ENCODE measurements around the gene SLX4. TPM values are rescaled to one million over a fixed set of nuclear protein-coding genes. Genes with fewer than 3 reads are reported as not detected.

Gene SLX4
- total and polyA plus RNA-seq, 4 donors = 0.50 to 5.0 (median 4.5) TPM

DNA sequence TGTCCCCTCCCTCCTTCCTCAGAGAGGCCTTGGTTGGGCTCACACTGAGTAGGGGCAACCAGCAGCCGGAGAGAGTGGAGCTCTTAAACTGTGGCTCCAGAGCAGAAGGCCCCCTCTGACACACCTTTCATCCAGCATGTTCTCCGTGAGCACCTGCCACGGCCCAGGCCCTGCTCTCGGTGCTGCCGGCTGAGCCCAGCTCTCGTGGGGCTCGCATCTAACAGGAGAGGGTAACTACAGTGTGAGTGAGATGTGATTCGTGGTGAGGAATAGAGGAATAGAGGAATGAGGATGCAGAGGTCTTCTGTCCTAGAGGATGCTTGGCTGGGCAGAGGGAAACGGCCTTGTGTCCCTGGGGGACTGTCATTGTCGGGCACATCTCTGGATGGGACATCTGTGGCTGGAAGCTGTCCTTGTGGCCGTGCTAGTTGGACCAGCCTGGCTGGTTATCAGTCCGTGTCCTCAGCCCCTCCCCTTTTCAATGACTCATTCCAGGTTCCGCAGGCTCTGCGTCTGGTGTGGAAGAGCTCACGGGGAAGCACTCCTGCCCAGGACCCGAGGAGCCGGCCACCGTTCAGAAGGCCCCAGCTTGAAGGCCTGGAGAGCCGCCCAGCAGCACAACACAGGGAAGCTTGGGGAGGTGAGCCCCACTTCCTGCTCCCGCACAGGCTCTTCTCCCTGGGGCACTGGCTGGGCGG lies 31.1 kb upstream of the SLX4 start:
- Histone ChIP-seq H3K36me3 (ENCODE audit: control insufficient read depth in 1 of 2, insufficient read depth in 2 of 2, low read length in 1 of 2) (peaks cover 0 to 2% of the 10 kb centered on the region in 2 donors), H3K27me3 (ENCODE audit: control insufficient read depth in 1 of 2, insufficient read depth in 2 of 2, low read length in 1 of 2) (no peaks in the 10 kb centered on the region), H3K9me3 (ENCODE audit: control insufficient read depth, low read length) (no peaks in the 10 kb centered on the region), H3K27ac (ENCODE audit: low read depth in 1 of 2, low read length in 2 of 2) (no peak overlapping the region), H3K4me3 (ENCODE audit: low read length in 2 of 2) (no peak overlapping the region), H3K4me1 (ENCODE audit: control insufficient read depth in 1 of 2, insufficient read depth in 2 of 2, low read length in 2 of 2) (no peaks in the 10 kb centered on the region)
- peak in 1 of 2 donors; percentile 61 for DNase-seq
- 80 to 82% methylated on average over 21 of the region's 21 CpGs for WGBS, 2 donors
- no peak for ATAC-seq (ENCODE audit: low FRiP score)
- intact Hi-C loops (cut with DNase I) = no loop called here

DNA sequence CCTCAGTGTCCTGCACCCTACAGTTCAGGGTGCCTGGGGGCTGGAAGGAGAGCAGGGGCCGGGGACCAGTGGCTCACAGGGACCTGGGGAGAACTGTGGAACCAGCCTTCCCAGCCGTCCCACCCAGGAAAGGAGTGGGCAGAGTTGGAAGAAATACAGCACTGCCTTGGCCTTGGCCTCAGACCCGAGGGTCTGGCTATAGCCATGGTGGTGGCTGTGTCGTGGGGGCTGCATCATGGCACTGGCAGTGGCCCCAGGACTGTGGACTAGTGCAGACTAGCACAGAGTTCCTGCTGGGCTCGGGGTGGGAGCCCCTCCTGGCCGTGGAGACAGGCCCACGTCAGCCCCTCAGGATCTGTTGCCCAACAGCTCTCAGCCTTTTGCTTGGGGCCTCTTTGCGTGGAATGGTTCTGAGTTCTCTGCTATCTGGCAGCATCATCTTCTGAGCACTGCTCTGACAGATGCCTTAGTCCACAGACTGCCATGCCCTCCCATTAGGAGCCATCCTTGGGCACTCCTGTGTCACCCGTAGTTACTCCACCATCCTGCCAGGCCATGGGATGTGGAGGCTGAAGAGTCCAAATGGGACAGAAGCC lies 30.5 kb upstream of the SLX4 start:
- H3K27ac ChIP-seq (ENCODE audit: low read depth in 1 of 2, low read length in 2 of 2) = no peak overlapping the region
- 93% methylated on average over 9 of the region's 9 CpGs for WGBS, 2 donors
- no peaks in the 10 kb centered on the region for H3K4me1 ChIP-seq (ENCODE audit: control insufficient read depth in 1 of 2, insufficient read depth in 2 of 2, low read length in 2 of 2)
- H3K36me3 ChIP-seq (ENCODE audit: control insufficient read depth in 1 of 2, insufficient read depth in 2 of 2, low read length in 1 of 2) = peaks cover 0 to 2% of the 10 kb centered on the region in 2 donors
- peak in 1 of 2 donors; percentile 57 for DNase-seq
- ATAC-seq (ENCODE audit: low FRiP score) = no peak
- intact Hi-C loops (cut with DNase I) = no loop called here
- H3K27me3 ChIP-seq (ENCODE audit: control insufficient read depth in 1 of 2, insufficient read depth in 2 of 2, low read length in 1 of 2) = no peaks in the 10 kb centered on the region
- no peak overlapping the region for H3K4me3 ChIP-seq (ENCODE audit: low read length in 2 of 2)
- H3K9me3 ChIP-seq (ENCODE audit: control insufficient read depth, low read length) = no peaks in the 10 kb centered on the region

DNA sequence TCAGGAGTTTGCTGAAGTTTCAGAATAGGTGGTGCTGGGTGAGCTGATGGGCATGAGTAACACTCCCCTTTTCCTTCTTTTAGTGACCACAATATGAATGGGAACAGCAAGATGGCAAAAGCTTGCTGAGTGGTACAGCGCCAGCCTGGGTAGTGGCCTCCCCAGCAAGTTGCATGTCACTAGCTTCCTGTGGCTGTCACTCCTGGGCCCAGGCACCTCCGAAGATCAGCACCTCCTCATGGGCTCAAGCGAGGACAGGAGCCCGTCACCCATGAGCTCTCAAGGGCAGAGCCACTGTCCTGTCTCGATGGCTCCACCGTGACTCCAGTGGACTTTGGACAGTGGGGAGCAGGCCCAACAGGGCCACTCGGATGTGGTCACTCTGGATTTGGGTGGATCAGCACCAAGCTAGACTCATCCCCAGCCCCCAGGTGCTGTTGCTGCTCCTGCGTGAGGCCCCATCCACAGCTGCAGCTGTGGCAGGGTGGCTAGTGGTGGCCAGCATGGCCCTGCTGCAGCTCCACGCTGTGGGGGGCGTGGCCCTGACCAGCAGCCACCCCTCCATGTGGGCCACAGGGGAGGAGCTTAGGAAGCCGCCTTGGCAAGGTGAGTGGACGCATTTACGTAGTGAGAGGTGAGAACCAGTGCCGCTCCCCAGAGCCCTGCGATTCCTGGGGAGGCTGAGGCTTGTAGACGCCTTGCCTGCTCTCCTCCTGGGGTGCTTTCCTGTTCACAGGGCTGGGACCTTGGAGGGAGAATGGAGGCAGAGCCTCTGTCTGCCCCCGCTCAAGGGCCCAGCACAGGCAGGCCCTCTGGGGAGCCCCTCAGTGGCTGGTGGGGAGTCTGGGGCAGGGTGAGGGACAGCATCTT lies 29.5 kb upstream of the SLX4 start:
- intact Hi-C loops (cut with DNase I) = no loop called here
- 95 to 96% methylated on average over 16 to 17 of the region's 17 CpGs for WGBS, 2 donors
- no peaks in the 10 kb centered on the region for H3K4me1 ChIP-seq (ENCODE audit: control insufficient read depth in 1 of 2, insufficient read depth in 2 of 2, low read length in 2 of 2)
- H3K9me3 ChIP-seq (ENCODE audit: control insufficient read depth, low read length) = no peaks in the 10 kb centered on the region
- no peaks in the 10 kb centered on the region for H3K27me3 ChIP-seq (ENCODE audit: control insufficient read depth in 1 of 2, insufficient read depth in 2 of 2, low read length in 1 of 2)
- H3K36me3 ChIP-seq (ENCODE audit: control insufficient read depth in 1 of 2, insufficient read depth in 2 of 2, low read length in 1 of 2) = peaks cover 0 to 2% of the 10 kb centered on the region in 2 donors
- peak in 1 of 2 donors; percentile 67 for DNase-seq
- H3K27ac ChIP-seq (ENCODE audit: low read depth in 1 of 2, low read length in 2 of 2) = no peak overlapping the region
- no peak for ATAC-seq (ENCODE audit: low FRiP score)
- H3K4me3 ChIP-seq (ENCODE audit: low read length in 2 of 2) = no peak overlapping the region

DNA sequence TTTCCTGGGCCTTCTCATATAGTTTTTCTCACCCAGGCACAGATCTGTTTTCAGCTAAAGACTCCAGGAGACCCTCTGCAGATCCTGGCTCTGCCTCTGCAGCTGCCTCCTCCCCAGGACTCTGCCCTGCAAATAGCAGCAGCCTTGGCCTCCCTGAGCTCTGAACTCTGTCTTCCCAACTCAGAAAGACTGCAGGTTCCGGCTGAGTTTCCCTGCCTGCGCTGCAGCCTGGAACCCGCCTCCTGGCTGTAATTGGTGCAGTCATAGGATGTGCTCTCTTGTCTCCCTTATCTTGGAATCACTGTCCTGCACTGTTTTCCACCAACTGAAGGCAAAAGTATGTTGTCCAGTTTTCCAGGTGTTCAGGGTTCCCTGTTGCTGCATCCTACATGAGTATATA lies 28.8 kb upstream of the SLX4 start:
- Histone ChIP-seq H3K27ac (ENCODE audit: low read depth in 1 of 2, low read length in 2 of 2) (no peak overlapping the region), H3K9me3 (ENCODE audit: control insufficient read depth, low read length) (no peaks in the 10 kb centered on the region), H3K36me3 (ENCODE audit: control insufficient read depth in 1 of 2, insufficient read depth in 2 of 2, low read length in 1 of 2) (peaks cover 0 to 2% of the 10 kb centered on the region in 2 donors), H3K4me3 (ENCODE audit: low read length in 2 of 2) (no peak overlapping the region), H3K4me1 (ENCODE audit: control insufficient read depth in 1 of 2, insufficient read depth in 2 of 2, low read length in 2 of 2) (no peaks in the 10 kb centered on the region), H3K27me3 (ENCODE audit: control insufficient read depth in 1 of 2, insufficient read depth in 2 of 2, low read length in 1 of 2) (no peaks in the 10 kb centered on the region)
- WGBS, 2 donors = 89 to 98% methylated on average over 3 of the region's 3 CpGs
- ATAC-seq (ENCODE audit: low FRiP score) (no peak), DNase-seq (no peak)
- intact Hi-C loops (cut with DNase I) = no loop called here

DNA sequence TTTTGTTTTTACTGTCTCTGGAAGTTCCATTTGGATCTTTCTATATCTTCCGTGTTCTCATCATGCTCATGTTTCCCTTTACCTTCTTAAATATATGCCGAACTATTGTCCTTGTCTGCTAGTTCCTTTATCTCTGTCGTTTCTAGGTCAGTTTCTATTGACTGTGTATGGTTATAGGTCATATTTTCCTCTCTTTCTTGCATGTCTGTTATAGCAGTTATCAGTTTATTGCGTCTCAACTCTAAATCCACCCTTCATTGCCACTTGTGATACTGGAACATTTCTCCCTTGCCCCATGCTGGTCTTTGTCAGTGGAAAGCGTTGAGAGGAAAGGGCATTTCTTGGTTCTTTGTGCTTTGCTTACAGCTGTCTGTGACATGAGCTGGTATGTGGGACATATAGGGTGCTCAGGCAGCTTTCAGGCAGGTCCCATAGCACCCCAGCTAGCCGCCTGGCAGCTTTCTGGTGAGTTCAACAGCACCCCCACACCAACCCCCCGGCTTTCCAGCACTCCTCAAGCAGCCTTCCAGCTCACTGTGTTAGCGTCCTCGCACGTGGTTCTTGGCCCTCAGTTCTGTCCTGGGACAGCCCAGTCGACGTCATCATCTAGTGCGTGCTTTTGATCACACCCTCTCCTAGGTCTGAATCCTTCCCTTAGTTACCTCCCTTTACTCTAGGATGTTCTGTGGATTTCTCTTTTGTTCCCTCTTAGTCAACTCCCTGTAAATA lies 27.7 kb upstream of the SLX4 start:
- no peaks in the 10 kb centered on the region for H3K27me3 ChIP-seq (ENCODE audit: control insufficient read depth in 1 of 2, insufficient read depth in 2 of 2, low read length in 1 of 2)
- WGBS, 2 donors = 93 to 94% methylated on average over 13 of the region's 13 CpGs
- no peak overlapping the region for H3K27ac ChIP-seq (ENCODE audit: low read depth in 1 of 2, low read length in 2 of 2)
- intact Hi-C loops (cut with DNase I) = no loop called here
- no peak overlapping the region for H3K4me3 ChIP-seq (ENCODE audit: low read length in 2 of 2)
- no peaks in the 10 kb centered on the region for H3K9me3 ChIP-seq (ENCODE audit: control insufficient read depth, low read length)
- no peaks in the 10 kb centered on the region for H3K4me1 ChIP-seq (ENCODE audit: control insufficient read depth in 1 of 2, insufficient read depth in 2 of 2, low read length in 2 of 2)
- peaks cover 0 to 2% of the 10 kb centered on the region in 2 donors for H3K36me3 ChIP-seq (ENCODE audit: control insufficient read depth in 1 of 2, insufficient read depth in 2 of 2, low read length in 1 of 2)
- DNase-seq (peak in 1 of 2 donors; percentile 52), ATAC-seq (ENCODE audit: low FRiP score) (no peak)

DNA sequence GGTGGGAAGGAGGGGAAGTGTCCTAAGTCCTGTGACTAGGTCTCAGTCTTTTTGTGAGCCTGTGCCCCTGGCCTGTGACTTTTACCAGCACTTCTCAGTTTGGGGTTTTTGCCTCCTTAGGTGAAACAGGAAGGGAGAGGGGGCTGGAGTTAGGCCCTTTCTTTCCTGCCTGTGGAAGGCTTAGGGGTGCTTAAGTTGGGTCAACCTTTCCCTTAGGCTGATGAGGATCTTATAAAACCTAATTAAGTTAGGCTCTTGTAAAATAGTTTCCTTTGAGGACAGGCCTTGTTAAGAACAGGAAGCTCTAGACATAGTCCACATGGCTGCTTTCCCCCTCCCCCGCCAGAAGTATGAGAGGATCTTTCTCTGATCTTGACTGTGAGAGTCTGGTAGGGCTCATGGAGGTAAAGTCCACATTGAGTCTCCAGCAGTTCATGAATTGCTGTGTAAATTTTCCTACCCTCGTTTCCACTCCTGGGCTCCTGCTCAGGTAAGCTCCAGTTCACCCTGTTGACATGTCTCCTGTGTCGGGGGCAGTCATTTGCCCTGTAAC lies 26.0 kb upstream of the SLX4 start:
- WGBS, 2 donors = 77 to 82% methylated on average over 3 of the region's 3 CpGs
- ATAC-seq (ENCODE audit: low FRiP score) = no peak
- intact Hi-C loops (cut with DNase I) = no loop called here

DNA sequence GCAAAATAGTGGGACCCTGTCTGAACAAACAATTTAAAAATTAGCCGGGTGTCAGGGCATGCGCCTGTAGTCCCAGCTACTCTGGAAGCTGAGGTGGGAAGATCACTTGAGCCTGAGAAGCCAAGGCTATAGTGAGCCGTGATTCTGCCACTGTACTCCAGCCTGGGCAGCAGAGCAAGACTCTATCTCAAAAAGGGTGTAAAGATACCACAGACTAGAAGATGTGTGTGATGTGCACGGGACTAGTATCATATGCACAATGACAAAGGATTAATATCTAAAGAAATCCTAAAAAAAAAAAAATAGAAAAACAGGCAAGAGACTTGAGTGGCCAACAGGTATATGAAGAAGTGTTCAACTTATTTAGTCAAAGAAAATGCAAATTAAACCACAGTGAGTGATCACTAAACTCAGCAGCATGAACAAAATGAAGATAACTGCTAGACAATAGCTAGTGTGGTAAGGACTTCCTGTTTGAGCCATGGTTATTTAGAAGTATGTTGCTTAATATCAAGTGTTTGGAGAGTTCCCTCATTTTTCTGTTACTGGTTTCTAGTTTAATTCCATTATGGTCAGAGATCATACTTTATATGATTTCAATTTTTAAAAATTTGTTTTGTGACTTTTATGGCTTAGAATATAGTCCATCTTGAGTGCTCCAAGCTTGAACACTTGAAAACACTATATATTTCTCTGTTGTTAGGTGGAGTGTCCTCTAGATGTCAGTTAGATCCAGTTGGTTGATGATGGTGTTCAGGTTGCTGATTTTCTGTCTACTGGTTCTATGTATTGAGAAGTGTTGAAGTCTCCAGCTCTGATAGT lies 14.7 kb upstream of the SLX4 start:
- no peaks in the 10 kb centered on the region for H3K27me3 ChIP-seq (ENCODE audit: control insufficient read depth in 1 of 2, insufficient read depth in 2 of 2, low read length in 1 of 2)
- intact Hi-C loops (cut with DNase I) = no loop called here
- no peak overlapping the region for H3K27ac ChIP-seq (ENCODE audit: low read depth in 1 of 2, low read length in 2 of 2)
- H3K9me3 ChIP-seq (ENCODE audit: control insufficient read depth, low read length) = no peaks in the 10 kb centered on the region
- H3K36me3 ChIP-seq (ENCODE audit: control insufficient read depth in 1 of 2, insufficient read depth in 2 of 2, low read length in 1 of 2) = no peaks in the 10 kb centered on the region
- DNase-seq (no peak), ATAC-seq (ENCODE audit: low FRiP score) (no peak)
- H3K4me3 ChIP-seq (ENCODE audit: low read length in 2 of 2) = no peak overlapping the region
- H3K4me1 ChIP-seq (ENCODE audit: control insufficient read depth in 1 of 2, insufficient read depth in 2 of 2, low read length in 2 of 2) = no peaks in the 10 kb centered on the region
- WGBS, 2 donors = 88% methylated on average over 4 of the region's 4 CpGs

More for the DNA sequence above, 26.0 kb upstream of the SLX4 start:
- H3K4me3 ChIP-seq (ENCODE audit: low read length in 2 of 2) = no peak overlapping the region
- no peaks in the 10 kb centered on the region for H3K4me1 ChIP-seq (ENCODE audit: control insufficient read depth in 1 of 2, insufficient read depth in 2 of 2, low read length in 2 of 2)
- peaks cover 0 to 2% of the 10 kb centered on the region in 2 donors for H3K36me3 ChIP-seq (ENCODE audit: control insufficient read depth in 1 of 2, insufficient read depth in 2 of 2, low read length in 1 of 2)
- no peak overlapping the region for H3K27ac ChIP-seq (ENCODE audit: low read depth in 1 of 2, low read length in 2 of 2)
- no peaks in the 10 kb centered on the region for H3K27me3 ChIP-seq (ENCODE audit: control insufficient read depth in 1 of 2, insufficient read depth in 2 of 2, low read length in 1 of 2)
- DNase-seq = no peak
- no peaks in the 10 kb centered on the region for H3K9me3 ChIP-seq (ENCODE audit: control insufficient read depth, low read length)

Data from aorta (tissue), 5 donors.